Measurements from ENCODE around the gene IFNA21. TPM values are rescaled to one million over a fixed set of nuclear protein-coding genes. Genes with fewer than 3 reads are reported as not detected.
"Not testable (repeated sequence)": the region's sequence is repeated elsewhere in the genome, so short reads cannot be mapped to it uniquely, and the experiment has no call there.

The IFNA21 gene
- total RNA-seq, 4 donors from 2014 or later, result not detected

GRCh38 chr9:21205204-21205603, 38.7 kb upstream of the IFNA21 start:
- Histone ChIP-seq H3K36me3 (no peaks in the 10 kb centered on the region), H3K9me3 (no peaks in the 10 kb centered on the region), H3K4me3 (no peak overlapping the region), H3K27ac (no peak overlapping the region), H3K27me3 (no peaks in the 10 kb centered on the region), H3K4me1 (no peaks in the 10 kb centered on the region)
- no peak for TF ChIP-seq POLR2AphosphoS5 (IDR thresholded peaks at IDR 0.05)
- intact Hi-C loops (cut with DNase I; ENCODE audit: low total_unique reads), result no loop called here
- DNase-seq, result no peak
- in situ Hi-C loops (cut with MboI; ENCODE audit: low pct_ligation_motif_present in 1 of 4, low pct_unique_long_range_greater_than_20kb in 1 of 4, low sequenced_read_pairs in 3 of 4), result no loop called here

GRCh38 chr9:21202105-21202504, 35.6 kb upstream of the IFNA21 start, which contains the start of gene IFNA7:
TSS of gene IFNA7 (minus strand) at chr9:21202205. CDS start at chr9:21202165, 40 bp downstream.
- H3K4me1 ChIP-seq; H3K36me3 ChIP-seq; H3K4me3 ChIP-seq; H3K9me3 ChIP-seq; H3K27me3 ChIP-seq; in situ Hi-C loops (cut with MboI; ENCODE audit: low pct_ligation_motif_present in 1 of 4, low pct_unique_long_range_greater_than_20kb in 1 of 4, low sequenced_read_pairs in 3 of 4); DNase-seq; intact Hi-C loops (cut with DNase I; ENCODE audit: low total_unique reads); H3K27ac ChIP-seq: not testable (repeated sequence)
- WGBS, 2 donors (ENCODE audit: low coverage in 1 of 2), result 50 to 51% methylated on average over 2 to 4 of the region's 4 CpGs

- 4 to 42% methylated on average over 3 to 6 of the region's 6 CpGs for WGBS, 2 donors (ENCODE audit: low coverage in 1 of 2)
- TF ChIP-seq CTCF (IDR thresholded peaks at IDR 0.05), result peak; percentile 15 to 38 (median 24)
- H3K27me3 ChIP-seq; intact Hi-C loops (cut with DNase I; ENCODE audit: low total_unique reads); in situ Hi-C loops (cut with MboI; ENCODE audit: low pct_ligation_motif_present in 1 of 4, low pct_unique_long_range_greater_than_20kb in 1 of 4, low sequenced_read_pairs in 3 of 4); H3K27ac ChIP-seq; H3K36me3 ChIP-seq; H3K9me3 ChIP-seq; H3K4me1 ChIP-seq; H3K4me3 ChIP-seq; DNase-seq: not testable (repeated sequence)
Measured at GRCh38 chr9:21194867-21195776, 28.7 kb upstream of the IFNA21 start.

GRCh38 chr9:21187487-21187886, 21.0 kb upstream of the IFNA21 start, which contains the start of gene IFNA4:
TSS of gene IFNA4 (minus strand) at chr9:21187587. CDS start at chr9:21187531, 56 bp downstream.
- H3K4me1 ChIP-seq; H3K27me3 ChIP-seq; H3K9me3 ChIP-seq; H3K4me3 ChIP-seq; in situ Hi-C loops (cut with MboI; ENCODE audit: low pct_ligation_motif_present in 1 of 4, low pct_unique_long_range_greater_than_20kb in 1 of 4, low sequenced_read_pairs in 3 of 4); H3K36me3 ChIP-seq; DNase-seq; intact Hi-C loops (cut with DNase I; ENCODE audit: low total_unique reads); H3K27ac ChIP-seq: not testable (repeated sequence)
- 80 to 89% methylated on average over 3 of the region's 3 CpGs for WGBS, 2 donors (ENCODE audit: low coverage in 1 of 2)

GRCh38 chr9:21182810-21183736, 16.6 kb upstream of the IFNA21 start:
- intact Hi-C loops (cut with DNase I; ENCODE audit: low total_unique reads); H3K36me3 ChIP-seq; in situ Hi-C loops (cut with MboI; ENCODE audit: low pct_ligation_motif_present in 1 of 4, low pct_unique_long_range_greater_than_20kb in 1 of 4, low sequenced_read_pairs in 3 of 4); DNase-seq; H3K9me3 ChIP-seq; H3K4me3 ChIP-seq; H3K27ac ChIP-seq; H3K27me3 ChIP-seq; H3K4me1 ChIP-seq: not testable (repeated sequence)
- WGBS, 2 donors (ENCODE audit: low coverage in 1 of 2), result 41 to 54% methylated on average over 4 of the region's 4 CpGs
- peak in 2 of 5 experiments; percentile 15 to 16 for TF ChIP-seq CTCF (IDR thresholded peaks at IDR 0.05)
